ENCODE data around the gene GP2.

DNA sequence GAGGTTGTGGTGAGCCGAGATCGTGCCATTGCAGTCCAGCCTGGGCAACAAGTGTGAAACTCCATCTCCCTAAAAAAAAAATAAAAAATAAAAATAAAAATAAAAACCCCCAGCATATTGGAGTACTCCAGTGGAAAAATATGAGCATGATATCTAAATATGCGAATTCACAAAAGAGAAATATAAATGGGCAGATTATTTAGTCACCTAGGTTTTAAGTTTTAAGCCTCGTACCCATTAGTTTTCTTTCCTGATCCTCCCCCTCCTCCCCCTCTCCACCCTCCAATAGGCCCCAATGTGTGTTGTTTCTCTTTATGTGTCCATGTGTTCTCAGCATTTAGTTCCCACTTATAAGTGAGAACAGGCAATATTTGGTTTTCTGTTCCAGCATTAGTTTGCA, 62.3 kb downstream of the GP2 start:
- TF ChIP-seq CTCF (IDR thresholded peaks at IDR 0.05) = no peak
- no peak for TF ChIP-seq EZH2 (IDR thresholded peaks at IDR 0.05; ENCODE audit: borderline replicate concordance, insufficient read depth, low read depth, low read length, poor library complexity, severe bottlenecking)
